ENCODE results near the gene PRPF40B.
"Not testable (repeated sequence)": the region's sequence is repeated elsewhere in the genome, so short reads cannot be mapped to it uniquely, and the experiment has no call there.

Gene PRPF40B

DNA sequence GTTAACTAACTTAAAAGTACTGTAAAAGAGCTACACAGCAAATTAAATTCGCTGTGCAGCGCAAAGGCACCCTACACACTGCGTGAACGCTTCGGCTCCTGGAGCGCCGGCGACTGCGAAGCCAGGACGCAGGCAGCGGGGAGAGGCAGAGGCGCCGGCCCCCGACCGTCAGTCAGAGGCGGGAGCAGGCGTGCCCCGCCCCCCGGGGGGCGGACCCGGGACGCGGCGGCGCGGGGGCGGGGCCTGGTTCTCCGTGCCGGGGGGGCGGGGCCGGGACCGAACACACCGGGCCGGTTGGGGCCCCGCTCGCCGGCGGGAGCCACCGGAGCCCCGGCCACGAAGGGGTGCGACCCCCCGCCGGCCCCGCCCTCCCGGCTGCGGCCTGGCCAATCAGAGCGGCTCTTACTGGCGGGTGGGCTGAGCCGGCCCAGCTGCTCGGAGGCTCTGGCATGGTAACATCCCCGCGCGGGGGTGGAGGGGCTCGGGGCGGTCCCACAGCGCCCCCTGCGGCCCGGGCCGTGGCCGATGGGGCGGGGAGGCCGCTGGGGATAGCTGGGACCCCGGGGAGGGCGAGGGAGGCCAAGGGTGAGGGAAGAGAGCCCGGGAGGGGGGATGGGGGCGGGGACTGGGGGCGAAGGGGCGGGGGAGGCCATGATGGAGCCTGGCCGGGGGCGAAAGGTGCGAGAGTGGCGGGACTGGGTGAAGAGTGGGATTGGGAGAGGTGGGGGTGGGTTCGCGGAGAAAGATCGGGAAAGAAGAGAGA, at the start of gene PRPF40B:
TSS of gene PRPF40B (plus strand) at position 420 of the 763 bp plus-strand sequence. CDS start at position 450, 30 bp downstream.
- DNase-seq (ENCODE audit: low read depth) = peak; percentile 63

- no peak for DNase-seq (ENCODE audit: low read depth)
Observed at GRCh38 chr12:49577589-49578315, 45.6 kb upstream of the PRPF40B start.

- no peak for DNase-seq (ENCODE audit: low read depth)
Observed at GRCh38 chr12:49578471-49579112, 44.8 kb upstream of the PRPF40B start.

GRCh38 chr12:49580572-49581535, 42.5 kb upstream of the PRPF40B start:
- DNase-seq (ENCODE audit: low read depth) = peak; percentile 64

GRCh38 chr12:49582201-49582600, 41.2 kb upstream of the PRPF40B start:
- DNase-seq (ENCODE audit: low read depth) = no peak

GRCh38 chr12:49582850-49583249, 40.5 kb upstream of the PRPF40B start:
- no peak for DNase-seq (ENCODE audit: low read depth)

GRCh38 chr12:49583366-49584094, 39.8 kb upstream of the PRPF40B start:
- peak; percentile 17 for DNase-seq (ENCODE audit: low read depth)

DNA sequence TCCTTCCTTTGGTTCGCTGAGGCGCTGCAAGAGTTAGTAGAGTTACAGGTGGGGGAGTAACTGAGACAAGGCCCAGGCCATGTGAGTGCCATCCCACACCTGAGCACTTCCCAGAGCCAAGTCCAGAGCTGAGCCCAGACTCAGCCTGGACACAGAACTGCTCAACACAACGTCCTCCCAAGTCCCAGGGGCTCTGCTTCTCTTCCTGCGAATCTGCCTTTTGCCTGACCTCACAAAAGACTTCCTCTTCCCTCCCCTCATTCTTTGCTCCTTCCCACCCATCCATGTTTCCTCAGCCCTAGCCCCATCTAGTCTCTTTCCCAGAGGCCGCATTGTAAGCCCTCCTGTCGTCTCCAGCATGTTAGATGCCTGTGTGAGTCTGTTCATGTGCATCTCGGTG, 38.8 kb upstream of the PRPF40B start:
- DNase-seq (ENCODE audit: low read depth) = no peak

GRCh38 chr12:49585477-49586459, 37.6 kb upstream of the PRPF40B start:
- DNase-seq (ENCODE audit: low read depth) = no peak

DNA sequence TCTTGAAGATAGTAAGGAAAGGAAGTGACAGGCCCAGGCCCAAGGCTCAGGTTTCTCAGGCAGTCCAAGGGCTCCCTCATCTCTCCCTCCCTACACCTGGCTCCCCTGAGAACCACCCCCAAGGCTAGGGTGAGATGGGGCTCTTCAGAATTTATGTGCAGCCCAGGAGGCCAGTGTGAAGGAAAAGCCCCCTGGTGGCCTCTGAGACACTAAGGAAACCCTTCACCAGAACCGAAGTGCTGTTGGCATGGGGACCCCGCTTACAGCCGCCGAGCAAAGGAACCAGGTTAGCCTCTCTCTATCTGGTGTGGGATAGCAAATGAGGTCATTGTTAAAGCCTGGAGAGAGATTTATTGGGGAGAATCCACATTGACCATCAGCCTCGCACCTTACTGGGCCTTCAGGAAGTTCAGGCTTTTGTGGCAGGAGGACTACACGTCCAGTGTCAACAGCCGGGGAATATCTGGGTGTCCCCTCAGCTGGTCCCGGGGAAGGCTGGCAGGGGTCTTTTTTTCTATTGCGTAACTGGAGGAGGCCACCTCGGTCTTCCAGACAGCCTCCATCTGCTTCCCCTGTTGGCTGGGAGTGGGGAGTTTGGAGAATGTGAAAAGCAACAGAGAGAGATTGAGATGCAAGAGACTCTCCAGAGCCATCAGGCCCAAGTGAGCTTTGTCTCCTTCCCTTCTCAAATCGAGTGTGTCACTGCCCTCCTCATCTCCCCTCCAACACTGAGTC, 36.0 kb upstream of the PRPF40B start:
- no peak for DNase-seq (ENCODE audit: low read depth)

- DNase-seq (ENCODE audit: low read depth) = no peak
Observed at GRCh38 chr12:49588281-49588680, 35.1 kb upstream of the PRPF40B start.

DNA sequence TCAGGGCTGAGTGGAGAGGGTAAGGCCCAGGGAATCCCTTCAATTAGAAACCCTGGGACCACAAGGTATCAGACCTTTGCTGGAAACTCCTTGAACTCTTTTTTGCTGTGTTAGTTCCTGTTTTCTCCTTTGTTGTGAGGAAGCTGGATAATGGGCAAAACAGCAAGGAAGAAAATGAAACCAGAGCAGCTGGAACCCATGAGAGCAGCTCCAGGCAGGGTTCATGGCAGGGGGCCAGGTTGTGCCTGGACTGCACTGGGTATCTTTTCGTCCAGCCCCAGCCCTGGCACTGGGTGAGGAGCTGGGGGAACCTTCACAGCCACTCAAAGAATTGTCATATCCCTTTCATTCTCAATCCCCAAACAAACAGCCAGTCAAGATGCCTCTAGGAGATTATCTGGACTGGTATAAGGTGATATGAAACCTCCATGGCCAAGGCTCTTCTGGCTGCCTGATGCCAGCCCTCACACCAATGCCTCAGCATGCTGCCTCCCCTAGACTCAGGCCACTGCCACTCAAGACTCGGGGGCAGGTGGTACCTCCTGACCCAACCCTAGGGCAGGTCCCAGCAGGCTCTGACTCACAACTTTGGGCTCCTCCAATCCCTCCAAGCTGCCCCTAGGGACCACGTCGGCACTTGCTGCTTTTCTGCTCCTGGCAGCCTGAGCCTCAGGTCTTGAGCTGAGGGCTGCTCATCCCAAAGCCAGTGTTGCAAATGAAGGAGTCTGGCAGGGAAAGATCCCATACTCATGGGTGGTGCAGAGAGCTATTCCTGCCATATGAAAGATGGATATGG, 34.4 kb upstream of the PRPF40B start:
- DNase-seq (ENCODE audit: low read depth) = no peak

DNA sequence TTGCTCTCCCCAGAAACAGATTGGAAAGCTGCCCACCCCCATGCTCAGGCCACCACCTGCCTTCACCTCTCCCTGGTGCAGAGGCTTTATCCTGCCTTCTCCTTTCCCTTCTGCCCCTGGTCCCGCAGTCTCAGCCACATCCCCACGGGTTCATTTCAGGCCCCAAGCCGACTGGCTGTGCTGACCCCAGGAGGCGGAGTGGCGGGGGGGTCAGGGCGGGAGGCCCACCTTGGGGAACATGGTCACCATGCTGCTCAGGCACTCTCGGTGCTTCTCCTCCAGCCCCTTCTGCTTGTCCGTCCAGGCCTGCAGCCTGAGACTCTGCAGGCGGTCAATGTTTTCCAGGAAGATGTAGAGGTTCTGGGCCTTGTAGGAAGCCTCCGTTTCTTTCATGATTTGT, 24.8 kb upstream of the PRPF40B start:
- no peak for DNase-seq (ENCODE audit: low read depth)

- DNase-seq (ENCODE audit: low read depth) = no peak
Observed at GRCh38 chr12:49599961-49600360, 23.4 kb upstream of the PRPF40B start.

- no peak for DNase-seq (ENCODE audit: low read depth)
Observed at GRCh38 chr12:49603721-49604120, 19.6 kb upstream of the PRPF40B start.

- no peak for DNase-seq (ENCODE audit: low read depth)
Observed at GRCh38 chr12:49604856-49605255, 18.5 kb upstream of the PRPF40B start.

DNA sequence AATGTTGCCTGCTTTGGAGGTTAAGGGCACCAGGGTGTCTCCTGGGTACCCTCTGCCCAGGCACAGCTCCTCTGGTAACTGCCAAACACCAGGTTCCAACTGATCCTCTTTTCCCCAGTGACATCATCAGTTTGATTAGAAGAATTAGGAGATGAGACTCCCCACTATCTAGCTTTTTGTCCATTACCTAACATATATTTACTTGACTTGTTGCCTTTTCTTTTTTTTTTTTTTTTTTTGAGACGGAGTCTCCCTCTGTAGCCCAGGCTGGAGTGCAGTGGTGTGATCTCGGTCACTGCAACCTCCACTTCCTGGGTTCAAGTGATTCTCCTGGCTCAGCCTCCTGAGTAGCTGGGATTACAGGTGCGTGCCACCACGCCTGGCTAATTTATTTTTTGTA, 17.8 kb upstream of the PRPF40B start, which contains the start of gene FAM186B:
TSS of gene FAM186B (minus strand) at position 101 of the 400 bp plus-strand sequence. CDS start 162 bp downstream, outside the sequence.
- not testable (repeated sequence) for DNase-seq (ENCODE audit: low read depth)
